ENCODE measurements around the gene FCHSD2.

GRCh38 chr11:72921028-72921716 lies 220.9 kb downstream of the FCHSD2 start:
- TF ChIP-seq POLR2A (IDR thresholded peaks at IDR 0.05) (no peak), CTCF (IDR thresholded peaks at IDR 0.05) (no peak)
